Measurements from ENCODE around the gene ACOX1. TPM values are rescaled to one million over a fixed set of nuclear protein-coding genes. Genes with fewer than 3 reads are reported as not detected.
A peak's percentile ranks its signal among the peaks of the same experiment; 100 is the strongest.

Gene ACOX1
- total RNA-seq, 1 donor from 2014 or later: 75.2 TPM

DNA sequence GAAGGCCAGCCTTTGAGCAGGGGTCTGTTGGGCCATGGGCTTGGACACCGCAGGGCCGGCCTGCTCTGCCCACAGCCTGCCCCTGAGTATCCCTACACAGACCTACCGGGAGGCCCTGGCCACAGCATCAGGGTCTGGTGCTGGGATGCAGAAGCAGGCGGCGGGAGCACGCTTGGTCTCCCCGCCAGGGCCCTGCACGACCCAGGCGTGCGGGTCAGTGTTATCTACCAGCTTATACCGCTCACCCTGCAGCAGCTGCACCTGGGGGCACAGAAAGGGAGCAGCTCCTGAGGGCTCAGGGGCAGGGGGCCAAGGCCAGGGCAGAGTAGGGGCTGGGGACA, 39.3 kb upstream of the ACOX1 start:
- no peaks in the 10 kb centered on the region for H3K4me1 ChIP-seq
- TF ChIP-seq, protein P1, sequence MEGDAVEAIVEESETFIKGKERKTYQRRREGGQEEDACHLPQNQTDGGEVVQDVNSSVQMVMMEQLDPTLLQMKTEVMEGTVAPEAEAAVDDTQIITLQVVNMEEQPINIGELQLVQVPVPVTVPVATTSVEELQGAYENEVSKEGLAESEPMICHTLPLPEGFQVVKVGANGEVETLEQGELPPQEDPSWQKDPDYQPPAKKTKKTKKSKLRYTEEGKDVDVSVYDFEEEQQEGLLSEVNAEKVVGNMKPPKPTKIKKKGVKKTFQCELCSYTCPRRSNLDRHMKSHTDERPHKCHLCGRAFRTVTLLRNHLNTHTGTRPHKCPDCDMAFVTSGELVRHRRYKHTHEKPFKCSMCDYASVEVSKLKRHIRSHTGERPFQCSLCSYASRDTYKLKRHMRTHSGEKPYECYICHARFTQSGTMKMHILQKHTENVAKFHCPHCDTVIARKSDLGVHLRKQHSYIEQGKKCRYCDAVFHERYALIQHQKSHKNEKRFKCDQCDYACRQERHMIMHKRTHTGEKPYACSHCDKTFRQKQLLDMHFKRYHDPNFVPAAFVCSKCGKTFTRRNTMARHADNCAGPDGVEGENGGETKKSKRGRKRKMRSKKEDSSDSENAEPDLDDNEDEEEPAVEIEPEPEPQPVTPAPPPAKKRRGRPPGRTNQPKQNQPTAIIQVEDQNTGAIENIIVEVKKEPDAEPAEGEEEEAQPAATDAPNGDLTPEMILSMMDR (IDR thresholded peaks at IDR 0.05): no peak
- ATAC-seq: no peak
- H3K27ac ChIP-seq: no peak overlapping the region
- no peak overlapping the region for H3K4me3 ChIP-seq
- no peaks in the 10 kb centered on the region for H3K27me3 ChIP-seq
- intact Hi-C loops (cut with DNase I): no loop called here
- no peaks in the 10 kb centered on the region for H3K9me3 ChIP-seq
- peaks cover 13% of the 10 kb centered on the region for H3K36me3 ChIP-seq
- DNase-seq: no peak

DNA sequence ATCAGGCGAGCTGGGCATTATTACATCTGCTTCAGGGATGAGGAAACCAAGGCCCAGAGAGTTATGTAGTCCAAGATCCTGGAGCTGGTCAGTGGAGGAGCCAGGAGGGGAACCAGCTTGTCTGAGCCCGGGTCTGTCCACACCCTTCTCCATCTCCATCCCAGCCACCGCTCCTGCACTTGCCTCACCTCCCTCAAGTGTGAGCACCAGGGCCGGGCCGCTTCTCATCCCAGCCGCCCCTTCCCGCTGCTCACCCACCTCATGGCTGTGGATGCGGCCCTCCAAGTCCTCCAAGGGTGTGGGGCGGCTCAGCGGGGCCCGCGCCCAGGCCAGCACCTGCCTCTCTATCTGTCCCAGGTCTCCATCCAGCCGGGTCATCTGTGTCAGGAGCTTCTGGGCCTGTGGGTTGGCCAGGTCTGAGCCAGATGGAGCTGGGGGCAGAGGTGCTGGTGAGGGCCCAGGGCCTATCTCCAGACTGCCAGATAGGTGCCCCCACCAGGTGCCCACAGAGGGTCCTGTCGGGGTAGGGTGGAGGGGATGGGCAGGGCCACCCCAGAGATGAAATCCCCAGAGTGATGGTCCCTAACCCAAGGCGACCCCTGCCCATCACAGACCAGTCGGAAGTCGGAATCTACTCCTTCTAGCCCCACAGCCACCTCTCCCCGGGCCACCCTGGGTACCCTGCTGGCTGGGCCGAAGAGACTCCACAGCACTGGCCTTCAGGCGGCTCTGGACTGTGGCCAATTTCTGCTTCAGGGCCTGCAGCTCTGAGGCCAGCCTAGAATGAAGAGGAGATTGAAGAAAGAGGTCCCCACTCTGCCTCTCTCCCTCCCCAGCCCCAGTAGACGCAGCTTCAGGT, 38.7 kb upstream of the ACOX1 start:
- TF ChIP-seq, protein P1 (IDR thresholded peaks at IDR 0.05): no peak
- no peaks in the 10 kb centered on the region for H3K9me3 ChIP-seq
- H3K27ac ChIP-seq: no peak overlapping the region
- no peaks in the 10 kb centered on the region for H3K4me1 ChIP-seq
- no peak overlapping the region for H3K4me3 ChIP-seq
- intact Hi-C loops (cut with DNase I): no loop called here
- no peak for ATAC-seq
- no peak for DNase-seq
- H3K36me3 ChIP-seq: peaks cover 7% of the 10 kb centered on the region
- no peaks in the 10 kb centered on the region for H3K27me3 ChIP-seq

DNA sequence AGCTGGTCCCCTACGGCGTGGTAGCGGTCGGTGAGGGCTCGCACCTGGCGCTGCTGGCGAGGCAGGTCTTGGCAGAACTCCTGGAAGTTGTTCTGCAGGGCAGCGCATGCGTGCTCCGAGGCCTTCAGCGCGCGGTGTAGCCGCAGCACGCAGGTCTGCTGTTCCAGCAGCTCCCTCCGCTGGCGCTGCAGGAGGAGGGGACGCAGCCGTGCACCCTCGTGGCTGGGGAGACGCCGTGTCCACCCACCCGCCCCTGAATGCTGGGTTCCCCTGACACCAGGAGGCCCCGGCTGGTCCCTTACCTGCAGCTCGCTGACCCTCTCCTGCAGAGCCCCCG, 35.9 kb upstream of the ACOX1 start:
- Histone ChIP-seq H3K36me3 (peaks cover 3% of the 10 kb centered on the region), H3K27ac (no peak overlapping the region), H3K9me3 (no peaks in the 10 kb centered on the region), H3K27me3 (no peaks in the 10 kb centered on the region), H3K4me3 (no peak overlapping the region), H3K4me1 (no peaks in the 10 kb centered on the region)
- ATAC-seq (no peak), DNase-seq (no peak)
- TF ChIP-seq, protein P1 (IDR thresholded peaks at IDR 0.05): no peak
- intact Hi-C loops (cut with DNase I): no loop called here

DNA sequence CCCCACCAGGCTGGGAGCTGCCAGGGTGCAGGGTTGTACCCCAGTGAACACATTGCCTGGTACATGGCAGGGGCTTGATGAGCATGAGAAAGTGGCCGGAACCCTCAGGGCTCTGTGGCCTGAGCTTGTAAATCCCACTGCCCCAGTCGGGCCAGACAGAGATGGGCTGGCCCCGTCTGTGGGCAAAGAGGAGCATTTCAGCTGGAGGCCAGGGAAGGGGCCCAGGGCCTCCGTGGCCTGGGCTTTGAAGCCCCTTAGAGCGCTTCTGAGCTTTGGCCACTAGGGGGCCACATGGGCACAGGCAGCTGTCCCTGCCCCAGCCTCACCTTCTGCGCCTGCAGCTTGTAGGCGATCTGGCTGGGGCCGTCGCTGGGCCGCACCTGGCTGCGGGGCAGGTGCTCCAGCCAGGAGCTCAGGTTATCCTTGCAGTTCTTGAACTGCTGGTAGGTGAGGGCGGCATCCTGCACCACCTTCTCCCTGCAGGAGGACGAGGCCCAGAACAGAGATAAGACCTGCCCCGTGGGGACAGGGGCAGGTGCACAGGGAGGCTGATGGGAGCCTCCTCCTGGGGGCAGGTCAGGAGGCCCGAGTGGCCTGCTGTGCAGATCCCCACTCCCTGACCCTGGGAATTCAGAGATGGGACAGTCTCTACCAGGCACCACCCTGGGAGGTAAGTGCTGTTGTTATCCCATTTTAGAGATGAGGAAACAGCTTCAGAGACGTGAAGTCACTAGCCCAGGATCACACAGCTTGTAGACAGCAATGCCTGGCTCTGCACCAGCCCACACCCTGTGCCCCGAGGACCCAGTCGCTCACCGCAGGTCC, 35.3 kb upstream of the ACOX1 start:
- H3K36me3 ChIP-seq: peaks cover 3% of the 10 kb centered on the region
- no peaks in the 10 kb centered on the region for H3K27me3 ChIP-seq
- H3K9me3 ChIP-seq: no peaks in the 10 kb centered on the region
- intact Hi-C loops (cut with DNase I): no loop called here
- TF ChIP-seq, protein P1 (IDR thresholded peaks at IDR 0.05): peak; percentile 97
- DNase-seq (peak; percentile 87), ATAC-seq (peak; percentile 92)
- H3K27ac ChIP-seq: no peak overlapping the region
- H3K4me1 ChIP-seq: no peaks in the 10 kb centered on the region
- no peak overlapping the region for H3K4me3 ChIP-seq

DNA sequence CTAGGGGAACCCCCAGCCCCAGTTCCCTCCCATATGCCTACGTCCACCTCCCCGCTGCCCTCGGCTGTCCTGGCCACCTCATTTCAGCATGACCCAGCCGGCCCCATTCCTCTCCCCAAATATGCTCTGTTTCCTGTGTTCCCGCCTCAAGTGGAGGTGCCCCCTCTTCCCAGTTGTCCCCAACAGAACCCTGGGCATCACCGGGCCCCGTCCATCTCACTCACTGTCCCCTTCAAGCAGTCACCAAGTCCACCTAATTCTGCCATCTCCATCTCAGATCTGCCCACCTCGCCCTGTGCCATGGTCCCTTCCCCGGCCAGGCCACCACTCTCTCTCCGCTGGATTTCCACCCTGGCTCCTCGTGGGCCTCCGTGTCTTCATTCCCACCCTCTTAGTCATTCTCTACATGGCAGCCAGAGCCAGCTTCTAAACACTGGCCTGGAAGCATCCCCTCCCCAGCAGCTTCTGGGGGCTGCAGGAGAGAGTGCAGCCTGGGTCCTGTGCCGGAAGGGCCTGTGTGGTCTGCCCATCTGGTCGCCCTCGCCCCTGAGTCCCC, 34.5 kb upstream of the ACOX1 start:
- Histone ChIP-seq H3K4me3 (no peak overlapping the region), H3K9me3 (no peaks in the 10 kb centered on the region), H3K4me1 (no peaks in the 10 kb centered on the region), H3K36me3 (peaks cover 3% of the 10 kb centered on the region), H3K27ac (no peak overlapping the region), H3K27me3 (no peaks in the 10 kb centered on the region)
- TF ChIP-seq, protein P1 (IDR thresholded peaks at IDR 0.05): no peak
- intact Hi-C loops (cut with DNase I): no loop called here
- DNase-seq: no peak
- no peak for ATAC-seq

Data from upper lobe of right lung (tissue), 1 donor.